Middle frontal gyrus (tissue), 1 donor: ENCODE measurements around the gene ABL2.
"Not testable (repeated sequence)": the region's sequence is repeated elsewhere in the genome, so short reads cannot be mapped to it uniquely, and the experiment has no call there.

ENCODE experiments used
- DNase-seq: peaks from one replicate; pipeline ENCODE4 v3.0.0-alpha.2; 2015; ENCODE audit warnings: low spot score; ENCODE audit errors: extremely low spot score

Gene ABL2

GRCh38 chr1:179217943-179218507, 11.5 kb downstream of the ABL2 start:
- no peak for DNase-seq

- not testable (repeated sequence) for DNase-seq
These were observed 16.2 kb downstream of the ABL2 start for GRCh38 chr1:179213317-179213716.

- DNase-seq, result no peak
These were observed 20.6 kb downstream of the ABL2 start for GRCh38 chr1:179208681-179209477.

- no peak for DNase-seq
These were observed 22.7 kb downstream of the ABL2 start for GRCh38 chr1:179206812-179207211.

- no peak for DNase-seq
These were observed 24.2 kb downstream of the ABL2 start for GRCh38 chr1:179205284-179205683.

GRCh38 chr1:179202161-179202560, 27.3 kb downstream of the ABL2 start:
- DNase-seq, result no peak

- no peak for DNase-seq
These were observed 28.9 kb downstream of the ABL2 start for GRCh38 chr1:179200586-179200985.

GRCh38 chr1:179197690-179198297, 31.7 kb downstream of the ABL2 start:
- no peak for DNase-seq

- DNase-seq, result not testable (repeated sequence)
These were observed 33.6 kb downstream of the ABL2 start for GRCh38 chr1:179195857-179196256.

- DNase-seq, result no peak
These were observed 34.1 kb downstream of the ABL2 start for GRCh38 chr1:179195376-179195775.

- no peak for DNase-seq
These were observed 35.4 kb downstream of the ABL2 start for GRCh38 chr1:179194068-179194537.

GRCh38 chr1:179190861-179191260, 38.6 kb downstream of the ABL2 start:
- no peak for DNase-seq

GRCh38 chr1:179187735-179188471, 41.6 kb downstream of the ABL2 start:
- DNase-seq, result no peak

GRCh38 chr1:179187043-179187442, 42.4 kb downstream of the ABL2 start:
- no peak for DNase-seq

- DNase-seq, result no peak
These were observed 45.1 kb downstream of the ABL2 start for GRCh38 chr1:179184403-179184802.

- no peak for DNase-seq
These were observed 45.6 kb downstream of the ABL2 start for GRCh38 chr1:179183857-179184256.

- DNase-seq, result no peak
These were observed 50.5 kb downstream of the ABL2 start for GRCh38 chr1:179178950-179179349.

- DNase-seq, result no peak
These were observed 51.3 kb downstream of the ABL2 start for GRCh38 chr1:179178183-179178582.

- no peak for DNase-seq
These were observed 51.9 kb downstream of the ABL2 start for GRCh38 chr1:179177615-179178014.

GRCh38 chr1:179177182-179177581, 52.3 kb downstream of the ABL2 start:
- DNase-seq, result no peak

GRCh38 chr1:179175011-179175841, 54.3 kb downstream of the ABL2 start:
- peak; percentile 59 for DNase-seq
